Fibroblast of villous mesenchyme (primary cell): ENCODE measurements around the gene SMYD3. TPM values are rescaled to one million over a fixed set of nuclear protein-coding genes. Genes with fewer than 3 reads are reported as not detected.

Experiments used
- DNase-seq: peaks from one replicate; pipeline ENCODE4 v3.0.0-alpha.2; 2010; ENCODE audit warnings: low read depth
- H3K4me3 ChIP-seq: 2 replicates; pipeline ENCODE4 v1.5.1; 2011; ENCODE audit warnings: low read depth, mild to moderate bottlenecking, low read length
- total RNA-seq: library from RNA; depleted of rRNA; stranded (reverse); fragments of >200 nt; gene quantifications from 2 replicates; pipeline ENCODE4 v1.2.3, GENCODE V29; 2012
- TF ChIP-seq, protein P1 (sequence below): IDR thresholded peaks from 2 replicates; pipeline ENCODE4 v1.5.1; 2012; ENCODE audit warnings: low read depth, mild to moderate bottlenecking, low read length; ENCODE audit not compliant: insufficient read depth

The SMYD3 gene
- total RNA-seq, 1 donor = 35.4 TPM

DNA sequence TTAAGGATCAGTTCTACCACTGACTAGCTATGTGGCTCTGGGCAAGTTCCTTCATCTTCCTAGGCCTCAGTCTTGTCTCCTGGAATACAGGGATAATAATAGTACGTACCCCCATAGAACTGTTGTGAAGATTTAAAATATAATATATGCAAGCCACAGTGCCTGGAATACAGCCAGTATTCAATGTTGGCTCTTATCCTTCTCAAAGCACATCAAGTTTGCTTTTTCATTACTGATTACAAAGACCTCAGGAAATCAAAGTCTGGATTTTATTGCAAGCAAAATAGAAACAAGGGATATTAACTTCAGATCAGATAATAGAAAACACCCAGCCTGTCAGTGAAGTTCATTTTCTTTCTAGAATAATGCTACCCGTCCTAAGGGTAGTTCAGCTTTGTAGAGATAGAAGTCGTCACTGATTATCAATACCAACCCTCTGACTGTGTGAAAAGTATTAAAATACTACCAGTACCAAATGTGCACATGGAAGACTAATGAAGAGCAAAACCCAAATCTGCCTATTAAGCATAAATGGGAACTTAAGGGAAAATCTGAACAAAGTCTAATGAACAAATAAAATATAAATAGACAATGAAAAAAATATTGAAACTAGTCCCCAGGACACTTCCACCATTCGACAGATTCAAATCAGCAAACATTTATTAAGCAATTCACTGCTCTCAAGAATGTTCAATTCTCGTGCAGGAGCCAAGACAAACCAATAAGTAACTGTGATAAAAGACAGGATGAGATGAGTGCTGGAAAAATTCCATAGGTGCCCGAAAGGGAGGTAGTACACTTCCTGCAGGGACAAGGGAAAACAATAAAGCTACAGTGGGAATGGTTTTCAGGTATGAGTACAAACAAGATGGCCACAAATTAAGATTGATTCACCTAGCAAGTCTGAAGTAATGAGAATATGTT lies 206.2 kb downstream of the SMYD3 start:
- no peak for DNase-seq
- TF ChIP-seq, protein P1, sequence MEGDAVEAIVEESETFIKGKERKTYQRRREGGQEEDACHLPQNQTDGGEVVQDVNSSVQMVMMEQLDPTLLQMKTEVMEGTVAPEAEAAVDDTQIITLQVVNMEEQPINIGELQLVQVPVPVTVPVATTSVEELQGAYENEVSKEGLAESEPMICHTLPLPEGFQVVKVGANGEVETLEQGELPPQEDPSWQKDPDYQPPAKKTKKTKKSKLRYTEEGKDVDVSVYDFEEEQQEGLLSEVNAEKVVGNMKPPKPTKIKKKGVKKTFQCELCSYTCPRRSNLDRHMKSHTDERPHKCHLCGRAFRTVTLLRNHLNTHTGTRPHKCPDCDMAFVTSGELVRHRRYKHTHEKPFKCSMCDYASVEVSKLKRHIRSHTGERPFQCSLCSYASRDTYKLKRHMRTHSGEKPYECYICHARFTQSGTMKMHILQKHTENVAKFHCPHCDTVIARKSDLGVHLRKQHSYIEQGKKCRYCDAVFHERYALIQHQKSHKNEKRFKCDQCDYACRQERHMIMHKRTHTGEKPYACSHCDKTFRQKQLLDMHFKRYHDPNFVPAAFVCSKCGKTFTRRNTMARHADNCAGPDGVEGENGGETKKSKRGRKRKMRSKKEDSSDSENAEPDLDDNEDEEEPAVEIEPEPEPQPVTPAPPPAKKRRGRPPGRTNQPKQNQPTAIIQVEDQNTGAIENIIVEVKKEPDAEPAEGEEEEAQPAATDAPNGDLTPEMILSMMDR = no peak
- no peak overlapping the region for H3K4me3 ChIP-seq

DNA sequence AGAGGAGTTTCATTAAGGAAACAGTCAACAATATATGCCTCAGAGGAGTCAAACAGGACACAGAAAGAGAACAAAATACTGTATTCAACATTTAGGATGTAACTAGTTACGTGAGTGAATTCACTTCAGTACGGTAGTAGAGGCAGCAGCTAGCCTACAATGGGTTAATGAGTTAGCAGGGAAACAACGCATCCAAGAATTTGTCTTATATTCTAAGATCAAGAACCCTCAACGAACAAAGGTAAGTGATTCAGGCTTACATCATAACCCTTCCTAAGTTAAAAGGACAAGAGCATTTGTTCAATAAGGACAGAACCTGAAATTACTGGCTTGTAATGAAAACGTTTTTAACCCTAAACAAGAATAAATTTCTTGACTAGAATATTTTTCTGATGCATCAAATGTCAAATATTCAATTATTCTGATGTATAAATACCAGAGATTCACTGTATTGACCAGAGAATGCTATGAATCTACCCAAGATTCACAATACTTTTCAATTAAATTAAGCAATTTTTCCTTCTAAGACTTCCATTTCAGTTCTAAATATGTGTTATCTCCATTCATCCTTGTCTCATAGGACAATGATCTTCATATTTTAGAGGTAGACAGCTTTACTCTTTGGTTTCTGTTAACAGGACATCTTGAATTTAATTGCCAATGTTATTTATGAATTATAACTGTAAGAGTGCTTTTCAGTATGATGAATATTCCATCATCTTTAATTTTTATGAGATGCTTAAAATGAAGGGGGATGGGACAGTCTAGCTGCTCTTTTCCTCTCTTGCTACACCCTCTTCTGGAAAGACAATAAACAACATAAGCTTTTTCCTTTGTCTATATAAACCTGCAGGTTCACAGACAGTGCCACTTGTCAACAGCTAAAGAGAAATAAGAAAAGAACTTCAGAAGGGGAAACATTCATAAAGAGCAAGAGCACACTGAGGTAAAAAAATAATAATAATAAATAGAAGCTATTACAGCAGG lies 209.5 kb downstream of the SMYD3 start:
- DNase-seq = no peak
- no peak overlapping the region for H3K4me3 ChIP-seq
- TF ChIP-seq, protein P1 = no peak

GRCh38 chr1:246295968-246296367 lies 211.1 kb downstream of the SMYD3 start:
- TF ChIP-seq, protein P1 = no peak
- no peak for DNase-seq
- H3K4me3 ChIP-seq = no peak overlapping the region

DNA sequence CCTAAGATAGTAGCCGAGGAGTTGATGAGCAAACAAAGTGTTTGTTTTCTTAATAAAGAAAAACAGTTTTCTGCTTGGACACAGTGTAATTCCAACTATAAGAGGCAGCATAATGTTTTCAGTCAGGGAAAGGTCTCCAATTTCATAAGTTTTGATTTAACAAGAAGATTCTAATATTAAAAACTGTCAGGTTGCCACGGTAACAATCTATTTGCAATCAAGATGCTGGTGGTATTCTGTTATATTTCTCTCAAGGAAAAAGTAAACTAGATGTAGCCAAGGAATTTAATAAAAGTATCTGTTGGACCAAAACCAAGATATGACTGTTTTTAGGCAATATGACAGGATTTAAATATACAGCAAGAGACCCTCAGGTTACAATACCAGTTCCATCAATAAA lies 211.7 kb downstream of the SMYD3 start:
- DNase-seq = no peak
- H3K4me3 ChIP-seq = no peak overlapping the region
- TF ChIP-seq, protein P1 = no peak

DNA sequence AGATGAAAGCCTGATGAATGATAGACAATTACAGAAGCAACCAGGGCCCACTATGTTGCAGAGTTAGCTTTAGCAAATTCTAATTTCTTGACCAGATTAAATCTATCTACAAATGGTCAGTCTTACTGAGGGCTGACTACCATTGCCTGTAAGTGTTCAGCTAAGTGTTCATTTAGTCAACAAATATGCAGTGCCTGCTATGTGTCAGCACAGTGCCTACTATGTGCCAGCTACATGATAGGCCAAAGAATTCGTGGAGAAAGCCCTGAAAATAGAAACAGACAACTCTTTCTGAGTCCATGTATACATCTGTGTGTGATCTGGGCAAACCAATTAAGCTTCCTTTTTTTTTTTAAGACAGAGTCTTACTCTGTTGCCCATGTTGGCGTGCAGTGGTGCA lies 212.8 kb downstream of the SMYD3 start:
- no peak overlapping the region for H3K4me3 ChIP-seq
- no peak for DNase-seq
- TF ChIP-seq, protein P1 = no peak

- TF ChIP-seq, protein P1 = no peak
- H3K4me3 ChIP-seq = no peak overlapping the region
- DNase-seq = no peak
Measured at GRCh38 chr1:246293366-246294121, 213.5 kb downstream of the SMYD3 start.
